ENCODE measurements around the gene ATF6.
"Not testable (repeated sequence)": the region's sequence is repeated elsewhere in the genome, so short reads cannot be mapped to it uniquely, and the experiment has no call there.

The ATF6 gene

DNA sequence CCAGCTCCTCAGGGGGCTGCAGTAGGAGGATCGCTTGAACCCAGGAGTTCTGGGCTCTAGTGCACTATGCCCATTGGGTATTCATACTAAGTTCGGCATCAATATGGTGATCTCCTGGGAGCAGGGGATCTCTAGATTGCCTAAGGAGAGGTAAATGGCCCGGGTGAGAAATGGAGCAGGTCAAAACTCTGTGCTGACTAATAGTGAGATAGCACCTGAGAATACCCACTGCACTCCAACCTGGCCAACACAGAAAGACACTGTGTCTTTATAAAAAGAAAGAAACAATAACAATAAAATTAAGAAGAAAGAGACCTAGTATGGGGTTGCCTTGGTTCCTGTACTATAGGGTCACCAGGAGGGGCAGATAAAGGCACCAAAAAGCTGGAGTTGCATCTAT lies 30.3 kb upstream of the ATF6 start:
- no peak for DNase-seq (ENCODE audit: low spot score)

GRCh38 chr1:161736335-161736969 lies 29.7 kb upstream of the ATF6 start:
- DNase-seq (ENCODE audit: low spot score) = no peak

DNA sequence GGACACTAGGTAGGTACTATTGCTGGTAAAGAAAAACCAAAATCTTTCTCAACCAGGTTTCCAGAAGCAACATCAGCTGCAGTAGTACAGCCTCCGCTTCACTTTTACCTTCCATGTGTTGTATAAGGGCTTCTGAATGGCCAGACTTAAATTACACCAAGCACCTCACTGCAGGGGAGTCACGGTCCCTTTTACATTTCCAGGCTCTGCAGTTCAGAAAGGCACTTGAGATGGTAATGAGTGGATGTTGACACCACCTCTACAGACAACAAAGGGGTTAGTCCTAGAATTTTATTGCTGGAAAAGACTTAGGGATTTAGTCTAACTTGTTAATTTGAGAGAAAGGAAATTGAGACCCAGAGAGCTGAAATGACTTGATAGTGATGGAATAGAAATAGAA lies 28.5 kb upstream of the ATF6 start:
- DNase-seq (ENCODE audit: low spot score) = no peak

DNA sequence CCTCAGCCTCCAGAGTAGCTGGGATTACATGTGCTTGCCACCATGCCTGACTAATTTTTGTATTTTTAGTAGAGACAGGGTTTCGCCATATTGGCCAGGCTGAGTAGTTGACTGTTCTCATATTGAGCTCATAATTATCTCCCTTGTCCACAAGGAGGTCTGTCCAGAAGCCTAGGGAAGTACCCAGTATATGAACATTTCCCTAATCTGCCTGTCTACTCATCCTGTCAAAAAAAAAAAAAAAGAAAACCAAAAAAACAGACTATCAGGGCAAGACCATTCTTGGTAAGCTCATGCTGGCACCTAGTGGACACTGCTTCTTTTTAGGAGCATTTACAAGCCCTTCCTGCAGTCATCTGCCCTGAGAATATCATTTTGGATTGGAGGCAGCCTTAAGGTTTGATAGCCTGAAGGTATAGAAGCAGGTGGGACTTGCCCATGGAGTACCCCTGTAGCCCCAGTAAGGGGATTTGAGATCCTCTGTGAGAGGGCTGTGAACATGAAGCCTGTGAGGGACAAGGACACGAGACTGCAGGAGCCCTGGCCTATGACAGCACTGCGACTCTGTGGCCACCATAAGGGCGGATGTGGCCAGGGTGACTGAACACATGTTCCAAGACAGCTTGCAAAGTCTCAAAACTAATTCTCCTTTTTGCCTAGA lies 27.4 kb upstream of the ATF6 start:
- DNase-seq (ENCODE audit: low spot score) = no peak

DNA sequence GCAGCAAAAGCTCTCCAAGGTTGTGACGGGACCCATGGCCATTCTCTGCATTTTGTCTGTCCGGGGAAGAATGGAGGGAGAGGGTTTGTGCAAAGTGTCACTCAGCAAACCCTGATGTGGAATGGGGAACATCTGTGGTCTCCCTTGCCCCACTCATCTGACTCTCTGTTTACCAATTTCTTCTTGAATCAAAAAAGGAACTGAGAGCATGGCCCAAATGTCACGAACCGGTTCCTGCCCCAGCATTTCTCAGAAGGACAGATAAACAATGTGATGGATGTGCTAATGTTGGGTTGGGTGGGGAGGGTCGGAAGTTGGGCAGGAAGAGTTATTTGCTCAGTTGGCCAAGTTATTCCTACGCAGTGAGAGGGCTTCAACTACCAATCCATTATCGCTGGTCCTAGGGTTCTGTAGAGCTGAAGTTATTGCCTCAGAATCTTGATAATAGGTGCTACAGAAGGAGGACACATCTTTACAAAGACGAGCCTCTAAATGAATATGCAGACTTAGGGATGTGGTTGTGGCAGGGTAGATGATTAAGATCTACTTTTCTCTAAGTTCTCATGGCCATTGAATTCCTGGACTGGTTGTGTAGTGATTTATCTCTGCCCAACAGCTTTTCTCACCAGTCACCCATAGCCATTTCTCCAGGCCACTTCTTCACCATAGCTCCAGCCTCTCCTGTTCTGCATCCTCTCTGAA lies 26.1 kb upstream of the ATF6 start:
- DNase-seq (ENCODE audit: low spot score) = no peak

DNA sequence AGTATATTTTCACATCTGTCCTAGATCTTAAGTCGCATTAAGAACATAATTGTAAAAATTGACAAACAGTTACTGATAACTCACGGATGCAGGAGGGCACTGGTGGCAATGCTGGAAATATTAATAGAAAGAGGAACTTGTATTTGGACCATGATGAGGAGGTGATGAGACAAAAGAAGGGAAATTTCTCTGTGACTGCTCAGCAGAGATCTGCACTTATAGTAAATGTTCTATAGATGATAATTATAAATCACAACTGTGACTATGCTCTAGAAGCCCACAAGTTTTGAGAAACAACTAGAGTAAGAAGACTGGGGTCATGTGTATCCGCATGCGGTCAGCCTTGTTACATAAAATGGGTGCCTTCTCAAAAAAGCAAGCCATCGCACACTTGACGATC lies 25.2 kb upstream of the ATF6 start:
- no peak for DNase-seq (ENCODE audit: low spot score)

DNA sequence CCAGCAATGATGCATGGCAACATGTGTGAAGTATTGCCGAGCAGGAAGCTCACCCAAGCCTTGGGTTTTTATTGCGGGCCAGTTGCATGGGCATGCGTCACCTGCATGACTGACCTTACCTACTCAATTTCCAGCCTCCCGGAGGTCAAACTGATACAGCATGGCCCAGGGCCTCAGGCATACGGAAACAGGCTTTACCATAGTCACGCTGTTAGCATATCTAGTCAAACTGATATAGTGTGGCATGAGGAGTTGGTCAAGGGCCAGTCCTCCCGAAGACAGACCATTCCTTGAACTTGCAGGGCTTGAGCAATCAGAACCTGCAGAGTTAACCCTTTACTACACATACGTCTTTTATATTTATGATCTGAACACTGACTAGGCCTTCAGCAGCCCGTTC lies 22.9 kb upstream of the ATF6 start:
- DNase-seq (ENCODE audit: low spot score) = no peak

GRCh38 chr1:161747801-161748200 lies 18.3 kb upstream of the ATF6 start:
- DNase-seq (ENCODE audit: low spot score) = no peak

DNA sequence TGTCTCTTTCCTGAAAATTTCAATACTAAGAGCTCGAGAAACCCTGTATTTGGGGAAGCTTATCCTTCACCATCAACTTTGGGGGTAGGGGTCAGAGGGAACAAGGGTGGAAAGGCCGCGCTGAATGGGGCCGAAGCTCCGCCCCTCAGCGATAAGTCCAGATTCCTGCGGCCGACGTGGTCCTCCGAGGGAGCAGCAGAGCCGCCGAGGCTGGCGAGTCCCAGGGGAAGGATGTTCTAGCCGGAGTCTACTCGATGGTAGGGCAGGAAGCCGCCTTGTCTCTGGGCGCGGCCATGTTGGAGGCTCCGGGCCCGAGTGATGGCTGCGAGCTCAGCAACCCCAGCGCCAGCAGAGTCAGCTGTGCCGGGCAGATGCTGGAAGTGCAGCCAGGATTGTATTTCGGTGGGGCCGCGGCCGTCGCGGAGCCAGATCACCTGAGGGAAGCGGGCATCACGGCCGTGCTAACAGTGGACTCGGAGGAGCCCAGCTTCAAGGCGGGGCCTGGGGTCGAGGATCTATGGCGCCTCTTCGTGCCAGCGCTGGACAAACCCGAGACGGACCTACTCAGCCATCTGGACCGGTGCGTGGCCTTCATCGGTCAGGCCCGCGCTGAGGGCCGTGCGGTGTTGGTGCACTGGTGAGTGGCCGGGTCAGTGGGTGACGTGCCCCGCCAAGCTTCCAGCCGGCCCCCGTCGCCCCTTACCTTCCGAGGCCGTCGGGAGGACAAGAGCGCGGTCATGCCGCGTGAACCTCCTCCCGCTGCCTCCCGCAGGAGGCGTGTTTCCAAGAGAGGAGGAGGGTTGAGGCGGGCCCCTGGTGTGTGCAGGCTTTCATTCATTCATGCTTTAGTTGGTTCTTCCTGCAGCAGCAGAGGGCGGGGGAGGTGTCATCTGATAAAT lies 16.4 kb upstream of the ATF6 start, which contains the start of gene DUSP12:
Gene DUSP12 (plus strand): TSS at position 278 of the 899 bp plus-strand sequence. CDS start 16 bp downstream, at position 294.
- peak; percentile 96 for DNase-seq (ENCODE audit: low spot score)

DNA sequence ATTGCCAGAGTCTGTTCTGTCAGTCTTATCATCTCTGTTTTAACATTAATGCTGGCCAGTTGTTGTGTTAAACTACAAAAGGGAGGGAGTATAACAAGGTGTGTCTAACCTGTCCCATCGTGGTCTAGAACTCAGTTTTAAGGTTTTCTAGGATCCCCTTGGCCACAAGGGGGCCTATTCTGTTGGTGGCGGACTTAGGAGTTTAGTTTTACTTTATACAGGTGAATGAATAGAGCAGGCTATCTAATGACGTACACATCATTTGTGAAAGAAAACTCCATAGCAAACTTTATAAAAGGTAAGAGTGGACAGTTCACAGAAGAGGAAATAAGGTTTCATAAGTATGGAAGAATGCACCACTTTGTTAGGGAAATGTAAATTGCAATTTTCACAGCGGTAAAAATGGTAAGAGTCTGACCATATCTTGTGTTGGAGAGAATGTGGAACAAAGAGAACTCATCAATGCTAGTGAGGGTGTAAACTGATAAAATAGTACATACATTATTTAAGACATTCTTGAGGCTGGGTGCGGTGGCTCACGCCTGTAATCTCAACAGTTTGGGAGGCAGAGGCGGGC lies 2.5 kb upstream of the ATF6 start:
- peak; percentile 51 for DNase-seq (ENCODE audit: low spot score)

GRCh38 chr1:161768461-161768860 lies 2.3 kb downstream of the ATF6 start:
- DNase-seq (ENCODE audit: low spot score) = no peak

GRCh38 chr1:161768986-161769672 lies 3.0 kb downstream of the ATF6 start:
- no peak for DNase-seq (ENCODE audit: low spot score)

- not testable (repeated sequence) for DNase-seq (ENCODE audit: low spot score)
Measured at GRCh38 chr1:161769673-161770045, 3.5 kb downstream of the ATF6 start.

DNA sequence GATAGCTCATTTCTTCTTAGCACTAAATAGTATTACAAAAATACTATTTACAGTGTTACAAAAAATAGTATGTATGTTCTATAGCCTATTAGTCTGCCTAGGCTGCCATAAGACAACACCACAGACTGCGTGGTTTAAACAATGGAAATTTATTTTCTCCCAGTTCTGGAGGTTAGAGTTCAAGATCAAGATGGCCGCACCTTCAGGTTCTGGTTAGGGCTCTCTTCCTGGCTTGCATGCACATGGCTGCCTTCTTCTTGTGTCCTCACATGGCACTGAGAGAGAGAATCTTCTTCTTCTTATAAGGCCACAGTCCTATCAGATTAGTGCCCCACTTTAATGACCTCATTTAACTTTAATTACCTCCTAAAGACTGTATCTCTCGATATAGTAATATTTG lies 4.1 kb downstream of the ATF6 start:
- DNase-seq (ENCODE audit: low spot score) = no peak

DNA sequence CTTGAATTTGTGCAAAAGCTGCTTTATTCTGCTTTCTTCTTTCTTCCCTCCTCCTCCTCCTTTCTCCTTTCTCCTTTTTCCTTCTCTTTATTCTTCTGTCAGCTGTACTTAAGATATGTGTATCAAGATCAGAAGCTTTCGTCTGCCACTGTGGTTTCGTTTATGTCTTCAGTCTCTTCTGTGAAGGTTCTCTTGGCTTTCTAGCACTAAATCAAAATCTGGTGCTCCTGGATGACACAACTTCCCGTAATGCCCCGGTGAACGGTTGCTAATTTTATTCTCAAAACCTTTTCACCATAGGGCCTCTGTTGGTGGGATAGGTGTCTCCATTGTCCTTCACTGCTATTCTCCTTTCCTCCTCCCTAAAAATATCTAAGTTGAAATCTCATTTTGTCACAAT lies 5.0 kb downstream of the ATF6 start:
- no peak for DNase-seq (ENCODE audit: low spot score)

GRCh38 chr1:161771973-161772372 lies 5.9 kb downstream of the ATF6 start:
- no peak for DNase-seq (ENCODE audit: low spot score)

DNA sequence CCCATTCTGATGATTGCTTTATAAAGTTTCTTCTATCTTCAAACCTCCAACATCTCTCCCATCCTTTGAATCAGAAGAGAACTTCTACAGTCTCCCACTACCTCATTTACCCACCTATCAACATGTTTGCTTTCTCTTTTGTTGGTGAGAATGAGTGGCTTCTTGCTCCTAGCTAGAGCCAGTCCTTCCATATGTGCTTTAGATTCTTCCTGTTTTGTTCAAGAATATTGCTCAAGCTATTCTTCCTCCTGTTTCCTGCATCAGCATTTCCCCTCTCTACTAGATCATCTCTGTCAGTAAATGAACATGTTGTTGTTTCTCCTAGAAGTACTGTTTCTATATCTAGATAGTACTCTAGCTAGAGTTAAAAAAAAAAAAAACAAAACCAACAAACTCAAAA lies 6.3 kb downstream of the ATF6 start:
- no peak for DNase-seq (ENCODE audit: low spot score)

- DNase-seq (ENCODE audit: low spot score) = no peak
Measured at GRCh38 chr1:161773791-161774190, 7.7 kb downstream of the ATF6 start.

GRCh38 chr1:161777261-161777660 lies 11.1 kb downstream of the ATF6 start:
- no peak for DNase-seq (ENCODE audit: low spot score)

DNA sequence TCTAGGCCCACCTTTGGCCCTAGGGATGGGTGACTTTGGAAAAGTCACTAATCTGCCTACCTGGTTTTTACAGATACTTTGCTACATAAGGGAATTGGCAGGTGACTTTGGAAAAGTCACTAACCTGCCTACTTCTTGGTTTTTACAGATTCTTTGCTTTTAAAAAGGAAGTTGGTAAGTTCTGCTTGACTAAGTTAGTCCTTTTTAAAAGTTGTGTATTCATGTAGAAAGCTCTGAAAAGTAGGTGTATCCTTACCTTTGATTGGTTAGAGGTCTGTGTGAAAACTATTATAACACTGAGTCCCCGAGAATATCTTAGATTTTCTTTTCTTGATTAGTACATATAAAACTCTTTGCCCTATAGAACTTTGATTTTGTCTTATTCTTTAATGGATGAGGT lies 12.4 kb downstream of the ATF6 start:
- no peak for DNase-seq (ENCODE audit: low spot score)

- no peak for DNase-seq (ENCODE audit: low spot score)
Measured at GRCh38 chr1:161779393-161779792, 13.3 kb downstream of the ATF6 start.

Measured in D341Med (cell line).